H9 (cell line): ENCODE data around the gene GABBR2. TPM values are rescaled to one million over a fixed set of nuclear protein-coding genes. Genes with fewer than 3 reads are reported as not detected.

Source experiments
- DNase-seq: peaks from one replicate; pipeline ENCODE4 v3.0.0-alpha.2; 2017
- H2AFZ ChIP-seq: one replicate; pipeline ENCODE4 v1.6.1; 2013; ENCODE audit warnings: mild to moderate bottlenecking, low read length, control low read depth, moderate library complexity
- H2AK5ac ChIP-seq: 2 replicates; pipeline ENCODE4 v1.6.1; 2013; ENCODE audit warnings: low read length, control low read depth, mixed read lengths; ENCODE audit not compliant: insufficient read length
- H2BK120ac ChIP-seq: one replicate; pipeline ENCODE4 v1.6.1; 2013; ENCODE audit warnings: low read depth, mild to moderate bottlenecking, low read length, control low read depth, inconsistent platforms; ENCODE audit not compliant: poor library complexity, severe bottlenecking
- H2BK12ac ChIP-seq: 2 replicates; pipeline ENCODE4 v1.6.1; 2013; ENCODE audit warnings: low read length, control low read depth, mixed read lengths, low read depth; ENCODE audit not compliant: insufficient read length
- H2BK15ac ChIP-seq: 2 replicates; pipeline ENCODE4 v1.6.1; 2013; ENCODE audit warnings: low read depth, low read length, control low read depth
- H2BK20ac ChIP-seq: one replicate; pipeline ENCODE4 v1.6.1; 2013; ENCODE audit warnings: low read depth, mild to moderate bottlenecking, low read length, control low read depth, inconsistent platforms; ENCODE audit not compliant: poor library complexity, severe bottlenecking
- H2BK5ac ChIP-seq: 2 replicates; pipeline ENCODE4 v1.6.1; 2013; ENCODE audit warnings: low read length, control low read depth, mixed read lengths; ENCODE audit not compliant: insufficient read length
- H3K14ac ChIP-seq: 2 replicates; pipeline ENCODE4 v1.6.1; 2013; ENCODE audit warnings: low read length, control low read depth; ENCODE audit not compliant: insufficient read depth
- H3K18ac ChIP-seq: 2 replicates; pipeline ENCODE4 v1.6.1; 2013; ENCODE audit warnings: low read depth, mild to moderate bottlenecking, mixed read lengths, low read length, control low read depth; ENCODE audit not compliant: insufficient read length
- H3K23ac ChIP-seq: 2 replicates; pipeline ENCODE4 v1.6.1; 2013; ENCODE audit warnings: low read length, control low read depth, mixed read lengths, low read depth; ENCODE audit not compliant: insufficient read length
- H3K23me2 ChIP-seq: 2 replicates; pipeline ENCODE4 v1.6.1; 2013; ENCODE audit warnings: low read depth, mild to moderate bottlenecking, mixed read lengths, low read length, control low read depth; ENCODE audit not compliant: insufficient read length, poor library complexity, severe bottlenecking
- H3K27ac ChIP-seq: 2 replicates; pipeline ENCODE4 v1.5.1; 2013; ENCODE audit warnings: low read length, control low read depth, mixed read lengths, low read depth; ENCODE audit not compliant: insufficient read length
- H3K27me3 ChIP-seq: 2 replicates; pipeline ENCODE4 v1.6.1; 2013; ENCODE audit warnings: low read length, control low read depth, inconsistent platforms; ENCODE audit not compliant: insufficient read depth
- H3K4ac ChIP-seq: 2 replicates; pipeline ENCODE4 v1.6.1; 2013; ENCODE audit warnings: low read depth, mild to moderate bottlenecking, control low read depth, inconsistent platforms, low read length, moderate library complexity
- H3K4me1 ChIP-seq: 2 replicates; pipeline ENCODE4 v1.6.1; 2013; ENCODE audit warnings: low read length, control low read depth, inconsistent platforms; ENCODE audit not compliant: insufficient read depth
- H3K4me2 ChIP-seq: 2 replicates; pipeline ENCODE4 v1.6.1; 2013; ENCODE audit warnings: low read length, control low read depth, mixed read lengths; ENCODE audit not compliant: insufficient read length, insufficient read depth
- H3K56ac ChIP-seq: 2 replicates; pipeline ENCODE4 v1.6.1; 2013; ENCODE audit warnings: low read depth, mild to moderate bottlenecking, mixed read lengths, low read length, control low read depth; ENCODE audit not compliant: insufficient read length
- H3K79me1 ChIP-seq: 2 replicates; pipeline ENCODE4 v1.6.1; 2013; ENCODE audit warnings: low read depth, mild to moderate bottlenecking, moderate library complexity, low read length, control low read depth, inconsistent platforms; ENCODE audit not compliant: insufficient read depth, poor library complexity, severe bottlenecking
- H3K79me2 ChIP-seq: 2 replicates; pipeline ENCODE4 v1.6.1; 2013; ENCODE audit warnings: low read length, control low read depth, inconsistent platforms; ENCODE audit not compliant: insufficient read depth
- H3K9ac ChIP-seq: 2 replicates; pipeline ENCODE4 v1.6.1; 2013; ENCODE audit warnings: low read length, control low read depth, mixed read lengths; ENCODE audit not compliant: insufficient read length; ENCODE audit errors: extremely low read depth
- H3K9me3 ChIP-seq: one replicate; pipeline ENCODE4 v1.6.1; 2013; ENCODE audit warnings: low read depth, low read length, inconsistent platforms; ENCODE audit not compliant: control insufficient read depth
- H3T11ph ChIP-seq: one replicate; pipeline ENCODE4 v1.6.1; 2013; ENCODE audit warnings: mild to moderate bottlenecking, low read length, control low read depth, inconsistent platforms
- H4K20me1 ChIP-seq: one replicate; pipeline ENCODE4 v1.6.1; 2013; ENCODE audit not compliant: control insufficient read depth, insufficient read length, insufficient read depth
- H4K5ac ChIP-seq: 2 replicates; pipeline ENCODE4 v1.6.1; 2013; ENCODE audit warnings: low read depth, mild to moderate bottlenecking, mixed read lengths, low read length, control low read depth; ENCODE audit not compliant: insufficient read length
- H4K8ac ChIP-seq: replicated peaks from 2 replicates; pipeline ENCODE4 v1.6.1; 2013; ENCODE audit warnings: low read length, control low read depth, mixed read lengths, low read depth; ENCODE audit not compliant: insufficient read length
- H4K91ac ChIP-seq: 2 replicates; pipeline ENCODE4 v1.6.1; 2013; ENCODE audit warnings: low read depth, mild to moderate bottlenecking, moderate library complexity, mixed read lengths, low read length, control low read depth; ENCODE audit not compliant: insufficient read length
- H3K27ac Mint-ChIP-seq, 3 experiments: 2 replicates in 2 of 3; 3 replicates in 1 of 3; pipeline ENCODE4 v1.8.0; 2020 to 2021; ENCODE audit warnings: mixed read lengths in 3 of 3, mild to moderate bottlenecking in 1 of 3, moderate library complexity in 1 of 3
- H3K27me3 Mint-ChIP-seq: 2 replicates; pipeline ENCODE4 v1.8.0; 2021; ENCODE audit warnings: low read depth, mild to moderate bottlenecking, moderate library complexity, mixed read lengths
- H3K36me3 Mint-ChIP-seq, 3 experiments: 2 replicates in 2 of 3; 3 replicates in 1 of 3; pipeline ENCODE4 v1.8.0; 2020 to 2021; ENCODE audit warnings: low read depth in 3 of 3, mixed read lengths in 3 of 3; ENCODE audit not compliant: insufficient read depth in 1 of 3
- H3K4me1 Mint-ChIP-seq, 2 experiments: 2 replicates each; pipeline ENCODE4 v1.8.0; 2020; ENCODE audit warnings: mixed read lengths in 2 of 2
- H3K4me3 Mint-ChIP-seq, 2 experiments: 2 replicates in 1 of 2; 3 replicates in 1 of 2; pipeline ENCODE4 v1.8.0; 2020 to 2021; ENCODE audit warnings: mild to moderate bottlenecking in 2 of 2, mixed read lengths in 2 of 2, moderate library complexity in 1 of 2
- H3K9me3 Mint-ChIP-seq, 2 experiments: 2 replicates in 1 of 2; 3 replicates in 1 of 2; pipeline ENCODE4 v1.8.0; 2020; ENCODE audit warnings: mild to moderate bottlenecking in 2 of 2, mixed read lengths in 2 of 2, moderate library complexity in 1 of 2
- WGBS: extraction: QIAGEN DNeasy Blood & Tissue Kit; methylation state at CpG from one replicate; pipeline ENCODE4 v1.1.7; 2013; ENCODE audit warnings: missing lambda C conversion rate, low lambda C conversion rate, mixed read lengths; ENCODE audit not compliant: insufficient read length; ENCODE audit errors: extremely low coverage; 5-methylcytosine and 5-hydroxymethylcytosine counted together
- total RNA-seq: library from RNA; stranded (reverse); gene quantifications from 2 replicates; pipeline ENCODE4 v1.2.1, GENCODE V29; 2021
- TF ChIP-seq, protein P1 (sequence below): fragments of 200-600 bp; sonication (generic); conservative IDR thresholded peaks from 3 replicates; pipeline ENCODE4 v1.8.0; 2021; ENCODE audit warnings: antibody characterized with exemption, mild to moderate bottlenecking

Gene GABBR2
- total RNA-seq, 1 experiment from 2014 or later, result 0.66 TPM

DNA sequence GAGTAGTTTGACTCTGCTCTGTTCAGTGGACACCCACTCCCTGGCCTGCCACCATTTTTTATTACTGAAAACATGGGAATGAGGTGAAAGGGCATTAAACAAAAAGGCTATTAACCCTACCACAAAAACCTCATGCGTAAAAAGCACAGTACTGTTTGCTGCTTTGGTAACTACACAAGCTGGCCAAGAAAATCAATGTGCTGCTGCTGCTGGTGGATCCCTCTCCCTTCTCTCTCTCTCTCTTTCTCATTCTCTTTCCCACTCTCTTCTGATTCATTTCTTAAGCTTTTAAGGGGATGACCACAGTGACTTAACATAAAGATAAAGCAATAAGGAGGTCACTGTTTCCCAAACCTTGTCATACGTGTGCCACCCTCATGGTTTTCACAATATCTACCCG is 270.1 kb downstream of the GABBR2 start:
- H3K23ac ChIP-seq, result no peak overlapping the region
- H3K4me1 ChIP-seq, result no peaks in the 10 kb centered on the region
- H4K5ac ChIP-seq, result no peak overlapping the region
- H3K23me2 ChIP-seq, result no peaks in the 10 kb centered on the region
- H2BK15ac ChIP-seq, result no peak overlapping the region
- Mint-ChIP-seq H3K4me3 (no peak overlapping the region), H3K27ac (no peak overlapping the region), H3K4me1 (peaks cover 6 to 10% of the 10 kb centered on the region in 2 experiments), H3K36me3 (no peaks in the 10 kb centered on the region), H3K27me3 (no peaks in the 10 kb centered on the region; the same call in 1 of the 2 replicates), H3K9me3 (no peaks in the 10 kb centered on the region; a peak in 1 of 5 replicates)
- no peak overlapping the region for H2BK120ac ChIP-seq
- no peak overlapping the region for H3T11ph ChIP-seq
- H3K79me2 ChIP-seq, result no peaks in the 10 kb centered on the region
- H3K14ac ChIP-seq, result no peak overlapping the region
- H3K79me1 ChIP-seq, result no peaks in the 10 kb centered on the region
- no peaks in the 10 kb centered on the region for H4K20me1 ChIP-seq
- TF ChIP-seq, protein P1, sequence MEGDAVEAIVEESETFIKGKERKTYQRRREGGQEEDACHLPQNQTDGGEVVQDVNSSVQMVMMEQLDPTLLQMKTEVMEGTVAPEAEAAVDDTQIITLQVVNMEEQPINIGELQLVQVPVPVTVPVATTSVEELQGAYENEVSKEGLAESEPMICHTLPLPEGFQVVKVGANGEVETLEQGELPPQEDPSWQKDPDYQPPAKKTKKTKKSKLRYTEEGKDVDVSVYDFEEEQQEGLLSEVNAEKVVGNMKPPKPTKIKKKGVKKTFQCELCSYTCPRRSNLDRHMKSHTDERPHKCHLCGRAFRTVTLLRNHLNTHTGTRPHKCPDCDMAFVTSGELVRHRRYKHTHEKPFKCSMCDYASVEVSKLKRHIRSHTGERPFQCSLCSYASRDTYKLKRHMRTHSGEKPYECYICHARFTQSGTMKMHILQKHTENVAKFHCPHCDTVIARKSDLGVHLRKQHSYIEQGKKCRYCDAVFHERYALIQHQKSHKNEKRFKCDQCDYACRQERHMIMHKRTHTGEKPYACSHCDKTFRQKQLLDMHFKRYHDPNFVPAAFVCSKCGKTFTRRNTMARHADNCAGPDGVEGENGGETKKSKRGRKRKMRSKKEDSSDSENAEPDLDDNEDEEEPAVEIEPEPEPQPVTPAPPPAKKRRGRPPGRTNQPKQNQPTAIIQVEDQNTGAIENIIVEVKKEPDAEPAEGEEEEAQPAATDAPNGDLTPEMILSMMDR, result no peak
- H3K4ac ChIP-seq, result no peak overlapping the region
- no peaks in the 10 kb centered on the region for H3K9me3 ChIP-seq
- no peak overlapping the region for H4K91ac ChIP-seq
- DNase-seq, result no peak
- H3K27ac ChIP-seq, result no peak overlapping the region
- H2BK5ac ChIP-seq, result no peak overlapping the region
- no CpG with 5 or more reads among the region's 3 CpGs for WGBS
- no peak overlapping the region for H2AK5ac ChIP-seq
- H3K56ac ChIP-seq, result no peak overlapping the region
- no peak overlapping the region for H2AFZ ChIP-seq
- H3K9ac ChIP-seq, result no peak overlapping the region
- no peak overlapping the region for H2BK20ac ChIP-seq
- H4K8ac ChIP-seq, result no peak overlapping the region
- H3K4me2 ChIP-seq, result no peak overlapping the region
- H2BK12ac ChIP-seq, result no peak overlapping the region
- H3K27me3 ChIP-seq, result no peaks in the 10 kb centered on the region; the same call in 1 of the 2 replicates
- H3K18ac ChIP-seq, result no peak overlapping the region
